A549 treated with Hydrocortisone at 1 μM for 4 hours (cell line): Measurements from ENCODE around the gene PYY. TPM values are rescaled to one million over a fixed set of nuclear protein-coding genes. Genes with fewer than 3 reads are reported as not detected.

Source experiments
- total RNA-seq: library from RNA; stranded (reverse); fragments of 200-300 nt; extraction: Qiagen RNA extraction; gene quantifications from 5 replicates; pipeline ENCODE4 v1.2.3, GENCODE V29; 2022

The PYY gene
- total RNA-seq: not detected in 5 replicates

GRCh38 chr17:43953746-43954145 lies at the start of gene PYY:
TSS of gene PYY (minus strand) at chr17:43953940. CDS start at chr17:43953483, 457 bp downstream.

GRCh38 chr17:43942051-43942685 lies 11.6 kb downstream of the PYY start, which contains the start of gene PPY:
TSS of gene PPY (minus strand) at chr17:43942476. CDS start at chr17:43941654, 822 bp downstream.

GRCh38 chr17:43907425-43907981 lies 46.2 kb downstream of the PYY start, which contains the start of gene MPP2:
TSS of gene MPP2 (minus strand) at chr17:43907536. CDS start at chr17:43904460, 3,076 bp downstream.

Other genes with a start within 250 kb of the PYY start
- not detected in 5 replicates for gene SOST, start 195.1 kb downstream of the PYY start, total RNA-seq
- 59.7 to 67.0 TPM (median 62.4 TPM) in 5 replicates for gene DUSP3, start 175.0 kb downstream of the PYY start, total RNA-seq
- gene CFAP97D1, start 173.5 kb downstream of the PYY start, total RNA-seq: 0.02 to 0.03 TPM (median 0.03 TPM) in 3 of 5 replicates, not detected in the others
- gene MPP3, start 120.8 kb downstream of the PYY start, total RNA-seq: 13.7 to 18.8 TPM (median 15.6 TPM) in 5 replicates
- not detected in 5 replicates for gene CD300LG, start 106.8 kb downstream of the PYY start, total RNA-seq
- gene MPP2, start 46.4 kb downstream of the PYY start, total RNA-seq: 1.1 to 1.6 TPM (median 1.3 TPM) in 5 replicates
- gene PPY, start 11.5 kb downstream of the PYY start, total RNA-seq: 0.23 to 0.44 TPM (median 0.29 TPM) in 3 of 5 replicates, not detected in the others
- 0.82 to 1.5 TPM (median 1.2 TPM) in 5 replicates for gene NAGS, start 50.7 kb upstream of the PYY start, total RNA-seq
- 24.3 to 31.7 TPM (median 29.9 TPM) in 5 replicates for gene TMEM101, start 61.0 kb upstream of the PYY start, total RNA-seq
- 46.9 to 53.4 TPM (median 50.5 TPM) in 5 replicates for gene LSM12, start 112.7 kb upstream of the PYY start, total RNA-seq
- gene G6PC3, start 116.8 kb upstream of the PYY start, total RNA-seq: 121 to 161 TPM (median 158 TPM) in 5 replicates
- gene HDAC5, start 169.7 kb upstream of the PYY start, total RNA-seq: 13.1 to 15.3 TPM (median 15.1 TPM) in 5 replicates
- gene HROB, start 188.0 kb upstream of the PYY start, total RNA-seq: 9.7 to 11.4 TPM (median 10.5 TPM) in 5 replicates
- gene ASB16, start 216.8 kb upstream of the PYY start, total RNA-seq: 0.07 to 0.13 TPM (median 0.12 TPM) in 3 of 5 replicates, not detected in the others
- 40.1 to 44.4 TPM (median 41.7 TPM) in 5 replicates for gene TMUB2, start 233.0 kb upstream of the PYY start, total RNA-seq
- gene ATXN7L3, start 245.9 kb upstream of the PYY start, total RNA-seq: 60.4 to 70.2 TPM (median 65.6 TPM) in 5 replicates